OCI-LY3 (cell line): ENCODE measurements around the gene FOXL1.

ENCODE experiments used
- H2AFZ ChIP-seq: fragments of 200-600, 300-600 bp; shearing (Covaris generic); 2 replicates; pipeline ENCODE4 v1.6.0; 2014; ENCODE audit warnings: antibody characterized with exemption, low read depth, low read length
- H3K27ac ChIP-seq: fragments of 200-600, 300-600 bp; sonication (generic); 2 replicates; pipeline ENCODE4 v1.5.1; 2014; ENCODE audit warnings: mild to moderate bottlenecking, low read length, moderate library complexity, mixed read lengths
- H3K27me3 ChIP-seq: fragments of 200-600, 300-600 bp; sonication (generic); 2 replicates; pipeline ENCODE4 v1.6.1; 2014; ENCODE audit warnings: low read depth, low read length, mixed read lengths
- H3K36me3 ChIP-seq: fragments of 200-600, 300-600 bp; sonication (generic); replicated peaks from 2 replicates; pipeline ENCODE3; 2014; ENCODE audit warnings: low read depth, low read length, mixed read lengths
- H3K4me1 ChIP-seq: fragments of 300-600, 200-600 bp; sonication (generic); 2 replicates; pipeline ENCODE4 v1.6.1; 2014; ENCODE audit warnings: low read length, mixed read lengths
- H3K4me2 ChIP-seq: fragments of 200-600, 300-600 bp; sonication (generic); 2 replicates; pipeline ENCODE4 v1.6.1; 2014; ENCODE audit warnings: low read length, mixed read lengths
- H3K4me3 ChIP-seq: fragments of 300-600, 200-600 bp; sonication (generic); 2 replicates; pipeline ENCODE4 v1.5.1; 2014; ENCODE audit warnings: antibody characterized with exemption, mild to moderate bottlenecking, low read length, moderate library complexity
- H3K79me2 ChIP-seq: fragments of 300-600, 200-600 bp; shearing (Covaris generic); 2 replicates; pipeline ENCODE4 v1.6.1; 2014; ENCODE audit warnings: mild to moderate bottlenecking, low read length, mixed read lengths
- H3K9ac ChIP-seq: fragments of 300-600, 200-600 bp; shearing (Covaris generic); 2 replicates; pipeline ENCODE4 v1.6.0; 2014; ENCODE audit warnings: mild to moderate bottlenecking, low read length, moderate library complexity
- H3K9me3 ChIP-seq: fragments of 200-600, 300-600 bp; shearing (Covaris generic); 2 replicates; pipeline ENCODE4 v1.6.1; 2014; ENCODE audit warnings: low read length, mixed read lengths; ENCODE audit not compliant: insufficient read depth
- H4K20me1 ChIP-seq: fragments of 200-600, 300-600 bp; sonication (generic); 2 replicates; pipeline ENCODE4 v1.6.1; 2016; ENCODE audit warnings: low read length, mixed read lengths; ENCODE audit not compliant: insufficient read depth
- EZH2phosphoT487 ChIP-seq: fragments of 200-600 bp; shearing (Covaris generic); IDR thresholded peaks from 2 replicates; pipeline ENCODE4 v1.6.1; 2018; ENCODE audit warnings: antibody characterized with exemption, mixed run types, low read depth
- TF ChIP-seq, protein P1 (sequence below): fragments of 200-600, 300-600 bp; sonication (generic); IDR thresholded peaks from 2 replicates; pipeline ENCODE4 v1.5.1; 2014; ENCODE audit warnings: antibody characterized with exemption, low read length, low read depth

FOXL1 gene

DNA sequence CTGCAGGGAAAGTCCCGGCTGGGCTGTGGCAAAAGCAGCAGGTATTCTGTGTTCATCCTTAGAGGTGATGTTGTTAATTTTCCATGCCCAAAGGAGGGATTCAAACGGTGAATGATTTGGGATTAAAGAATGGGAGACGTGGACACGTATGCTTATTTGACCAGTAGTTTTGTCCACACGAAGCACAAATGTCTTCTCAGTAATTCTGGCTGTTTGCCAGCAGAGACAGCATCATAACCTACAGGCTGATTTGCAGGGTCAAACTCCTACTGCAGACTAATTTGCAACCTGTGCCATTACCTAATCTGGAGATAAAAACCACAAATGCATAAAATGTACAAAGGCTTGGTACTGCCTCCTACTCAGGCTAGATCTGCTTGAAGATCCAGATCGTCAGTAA lies 37.5 kb upstream of the FOXL1 start:
- H3K79me2 ChIP-seq: no peaks in the 10 kb centered on the region
- no peaks in the 10 kb centered on the region for H3K4me1 ChIP-seq
- H3K36me3 ChIP-seq: peaks cover 23% of the 10 kb centered on the region
- no peak overlapping the region for H3K4me3 ChIP-seq
- H3K4me2 ChIP-seq: no peak overlapping the region
- no peaks in the 10 kb centered on the region for H4K20me1 ChIP-seq
- no peak overlapping the region for H2AFZ ChIP-seq
- H3K27ac ChIP-seq: no peak overlapping the region
- H3K27me3 ChIP-seq: no peaks in the 10 kb centered on the region
- no peak for TF ChIP-seq EZH2phosphoT487
- TF ChIP-seq, protein P1, sequence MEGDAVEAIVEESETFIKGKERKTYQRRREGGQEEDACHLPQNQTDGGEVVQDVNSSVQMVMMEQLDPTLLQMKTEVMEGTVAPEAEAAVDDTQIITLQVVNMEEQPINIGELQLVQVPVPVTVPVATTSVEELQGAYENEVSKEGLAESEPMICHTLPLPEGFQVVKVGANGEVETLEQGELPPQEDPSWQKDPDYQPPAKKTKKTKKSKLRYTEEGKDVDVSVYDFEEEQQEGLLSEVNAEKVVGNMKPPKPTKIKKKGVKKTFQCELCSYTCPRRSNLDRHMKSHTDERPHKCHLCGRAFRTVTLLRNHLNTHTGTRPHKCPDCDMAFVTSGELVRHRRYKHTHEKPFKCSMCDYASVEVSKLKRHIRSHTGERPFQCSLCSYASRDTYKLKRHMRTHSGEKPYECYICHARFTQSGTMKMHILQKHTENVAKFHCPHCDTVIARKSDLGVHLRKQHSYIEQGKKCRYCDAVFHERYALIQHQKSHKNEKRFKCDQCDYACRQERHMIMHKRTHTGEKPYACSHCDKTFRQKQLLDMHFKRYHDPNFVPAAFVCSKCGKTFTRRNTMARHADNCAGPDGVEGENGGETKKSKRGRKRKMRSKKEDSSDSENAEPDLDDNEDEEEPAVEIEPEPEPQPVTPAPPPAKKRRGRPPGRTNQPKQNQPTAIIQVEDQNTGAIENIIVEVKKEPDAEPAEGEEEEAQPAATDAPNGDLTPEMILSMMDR: no peak
- no peaks in the 10 kb centered on the region for H3K9me3 ChIP-seq
- H3K9ac ChIP-seq: no peak overlapping the region

DNA sequence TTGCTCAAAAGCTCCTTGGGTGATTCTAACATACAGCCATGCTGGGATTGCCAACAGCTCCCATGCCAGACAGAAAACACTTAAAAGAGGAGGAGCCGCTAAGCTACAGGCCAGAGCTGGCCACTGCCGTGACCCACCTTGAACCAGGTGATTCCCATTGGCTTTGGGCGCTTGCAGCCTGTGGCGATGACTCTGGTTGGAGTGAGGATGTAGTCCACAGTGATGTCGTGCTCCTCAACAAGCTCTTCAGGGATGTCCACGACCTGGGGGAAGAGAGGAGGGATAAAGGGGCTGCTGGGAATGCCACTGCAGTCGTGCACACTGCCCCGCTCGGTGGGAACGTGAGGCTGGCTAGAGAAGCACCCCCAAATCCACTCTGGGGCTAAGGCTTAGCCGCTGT lies 36.8 kb upstream of the FOXL1 start:
- Histone ChIP-seq H3K4me2 (no peak overlapping the region), H3K9ac (no peak overlapping the region), H3K79me2 (no peaks in the 10 kb centered on the region), H3K36me3 (peaks cover 23% of the 10 kb centered on the region), H3K27me3 (no peaks in the 10 kb centered on the region), H2AFZ (no peak overlapping the region), H3K9me3 (no peaks in the 10 kb centered on the region), H3K27ac (no peak overlapping the region), H3K4me1 (no peaks in the 10 kb centered on the region), H3K4me3 (no peak overlapping the region), H4K20me1 (no peaks in the 10 kb centered on the region)
- TF ChIP-seq, protein P1: no peak
- no peak for TF ChIP-seq EZH2phosphoT487

DNA sequence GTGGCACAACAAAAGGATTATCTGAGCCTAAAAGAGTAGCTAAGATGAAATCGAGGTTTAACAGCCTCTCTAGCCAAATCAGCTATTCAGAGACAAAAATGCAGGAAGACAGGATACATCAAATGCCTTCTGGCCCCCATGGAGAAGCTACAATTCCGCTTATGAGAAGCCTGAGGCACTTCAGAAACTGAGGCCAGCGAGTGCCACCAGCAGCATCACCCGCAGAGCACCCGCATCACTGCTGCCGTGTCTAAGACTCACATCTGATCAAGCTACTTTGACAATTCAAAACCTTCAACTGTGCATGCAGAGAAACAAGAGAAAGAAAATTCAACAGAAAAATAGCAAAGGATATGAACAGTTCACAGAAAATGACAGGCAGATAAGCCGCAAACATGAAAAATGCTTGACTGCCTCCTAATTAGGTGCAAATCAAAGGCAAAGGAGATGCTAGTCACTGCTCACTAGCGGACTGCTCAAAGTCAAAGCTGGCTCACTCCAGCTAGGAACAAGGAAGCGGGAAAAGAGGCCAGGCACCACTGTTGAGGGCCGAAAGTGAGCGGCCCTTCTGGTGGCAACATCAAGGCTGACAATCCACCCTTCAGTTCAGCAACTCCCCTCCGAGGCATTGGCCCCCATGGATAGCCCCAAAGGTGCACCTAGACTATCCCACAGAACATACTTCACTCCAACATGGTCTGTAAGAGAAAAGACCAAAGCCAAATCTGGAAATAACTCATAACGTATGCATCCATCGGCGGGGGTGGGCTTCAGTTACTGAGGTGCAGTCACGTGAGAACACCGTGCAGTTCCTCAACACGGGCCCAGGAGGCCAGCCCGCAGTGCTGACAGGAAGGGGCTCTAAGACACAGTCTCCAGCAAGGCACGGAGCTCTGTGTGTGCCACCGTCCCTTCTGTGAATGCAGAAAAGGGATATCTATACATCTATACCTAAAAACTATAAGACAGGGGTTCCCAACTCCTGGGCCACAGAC lies 35.3 kb upstream of the FOXL1 start:
- no peaks in the 10 kb centered on the region for H3K9me3 ChIP-seq
- H3K4me2 ChIP-seq: no peak overlapping the region
- H3K27ac ChIP-seq: no peak overlapping the region
- TF ChIP-seq, protein P1: no peak
- TF ChIP-seq EZH2phosphoT487: no peak
- no peaks in the 10 kb centered on the region for H4K20me1 ChIP-seq
- no peaks in the 10 kb centered on the region for H3K27me3 ChIP-seq
- peaks cover 23% of the 10 kb centered on the region for H3K36me3 ChIP-seq
- no peak overlapping the region for H3K4me3 ChIP-seq
- H3K4me1 ChIP-seq: no peaks in the 10 kb centered on the region
- no peak overlapping the region for H2AFZ ChIP-seq
- no peak overlapping the region for H3K9ac ChIP-seq
- H3K79me2 ChIP-seq: no peaks in the 10 kb centered on the region

DNA sequence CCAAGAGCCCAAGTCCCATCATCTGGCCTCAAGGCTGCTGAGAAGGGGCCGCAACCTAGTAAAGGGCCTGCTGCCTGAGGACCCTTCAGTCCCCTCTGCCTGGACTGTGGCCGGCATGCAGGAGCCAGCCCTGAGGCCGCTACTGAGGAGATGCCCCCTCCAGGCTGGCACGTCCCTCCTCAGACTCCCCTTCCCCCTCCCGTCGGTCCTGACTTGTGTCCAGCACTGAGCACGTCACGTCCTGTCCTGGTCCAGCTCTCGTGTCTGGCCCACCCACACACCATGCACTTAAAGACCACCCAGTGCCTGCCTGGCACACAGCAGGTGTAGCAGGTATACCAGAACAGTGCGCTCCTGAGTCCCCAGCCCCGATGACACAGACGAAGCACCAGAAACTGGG lies 32.9 kb upstream of the FOXL1 start:
- no peak overlapping the region for H3K27ac ChIP-seq

More for the DNA sequence above, 32.9 kb upstream of the FOXL1 start:
- Histone ChIP-seq H3K9ac (no peak overlapping the region), H2AFZ (no peak overlapping the region), H4K20me1 (no peaks in the 10 kb centered on the region), H3K4me3 (no peak overlapping the region), H3K36me3 (peaks cover 14% of the 10 kb centered on the region), H3K27me3 (no peaks in the 10 kb centered on the region), H3K9me3 (no peaks in the 10 kb centered on the region), H3K4me1 (no peaks in the 10 kb centered on the region), H3K4me2 (no peak overlapping the region), H3K79me2 (no peaks in the 10 kb centered on the region)
- TF ChIP-seq, protein P1: no peak
- TF ChIP-seq EZH2phosphoT487: no peak
